C4-2B (cell line): ENCODE measurements around the gene TPRG1L.

Source experiments
- CTCF ChIP-seq: fragments of 450-650 bp; conservative IDR thresholded peaks from 2 replicates; pipeline ENCODE4 v1.5.1; 2017; ENCODE audit warnings: mild to moderate bottlenecking
- ZFX ChIP-seq: fragments of 450-650 bp; IDR thresholded peaks from 2 replicates; pipeline ENCODE4 v1.6.1; 2017

- TF ChIP-seq CTCF (no peak), ZFX (no peak)
Observed at GRCh38 chr1:3630914-3631313, 6.1 kb downstream of the TPRG1L start.
